SU-DHL-6 (cell line): ENCODE data around the gene DAAM2.

ENCODE experiments used
- H2AFZ ChIP-seq: fragments of 200-600 bp; sonication (generic); 2 replicates; pipeline ENCODE4 v1.6.1; 2014; ENCODE audit warnings: low read depth, mild to moderate bottlenecking, moderate library complexity, mixed read lengths, antibody characterized with exemption, low read length; ENCODE audit not compliant: severe bottlenecking
- H3F3A ChIP-seq: fragments of 200-600 bp; shearing (Covaris generic); 2 replicates; pipeline ENCODE4 v1.6.0; 2016; ENCODE audit warnings: antibody characterized with exemption, mild to moderate bottlenecking; ENCODE audit not compliant: insufficient read depth
- H3K27ac ChIP-seq: fragments of 200-600 bp; sonication (generic); 2 replicates; pipeline ENCODE4 v1.5.1; 2016; ENCODE audit warnings: low read depth, mild to moderate bottlenecking, low read length, moderate library complexity, mixed read lengths
- H3K27me3 ChIP-seq: fragments of 200-600 bp; sonication (generic), shearing (Covaris generic); 2 replicates; pipeline ENCODE4 v1.6.0; 2014; ENCODE audit warnings: mild to moderate bottlenecking, low read length
- H3K36me3 ChIP-seq: fragments of 200-600 bp; sonication (generic); 2 replicates; pipeline ENCODE4 v1.6.1; 2014; ENCODE audit warnings: mild to moderate bottlenecking, low read length, mixed read lengths
- H3K4me2 ChIP-seq: fragments of 300-600, 200-600 bp; shearing (Covaris generic), sonication (generic); 2 replicates; pipeline ENCODE4 v1.6.0; 2014; ENCODE audit warnings: low read length, low read depth, mild to moderate bottlenecking; ENCODE audit not compliant: poor library complexity, severe bottlenecking
- H3K4me3 ChIP-seq: fragments of 200-600 bp; sonication (generic); 2 replicates; pipeline ENCODE4 v1.5.1; 2014; ENCODE audit warnings: antibody characterized with exemption, low read length, mild to moderate bottlenecking, mixed read lengths; ENCODE audit not compliant: insufficient read depth, poor library complexity, severe bottlenecking
- H3K79me2 ChIP-seq: fragments of 200-600 bp; sonication (generic); 2 replicates; pipeline ENCODE4 v1.6.1; 2014; ENCODE audit warnings: mild to moderate bottlenecking, low read length, moderate library complexity; ENCODE audit not compliant: insufficient read depth
- H3K9ac ChIP-seq: fragments of 200-600 bp; sonication (generic); 2 replicates; pipeline ENCODE4 v1.7.0; 2014; ENCODE audit warnings: mild to moderate bottlenecking, low read length
- H3K9me2 ChIP-seq: fragments of 200-600 bp; sonication (generic); replicated peaks from 2 replicates; pipeline ENCODE4 v1.6.1; 2014; ENCODE audit warnings: low read length; ENCODE audit not compliant: insufficient read depth
- H3K9me3 ChIP-seq: fragments of 200-600 bp; sonication (generic); 2 replicates; pipeline ENCODE4 v1.6.1; 2014; ENCODE audit warnings: low read length, mixed read lengths; ENCODE audit not compliant: insufficient read depth
- H4K20me1 ChIP-seq: fragments of 200-600 bp; sonication (generic); 2 replicates; pipeline ENCODE4 v1.6.1; 2014; ENCODE audit warnings: low read depth, mild to moderate bottlenecking, antibody characterized with exemption, low read length, moderate library complexity, mixed read lengths
- EZH2phosphoT487 ChIP-seq: fragments of 200-600 bp; sonication (generic), shearing (Covaris generic); conservative IDR thresholded peaks from 2 replicates; pipeline ENCODE4 v1.6.1; 2018; ENCODE audit warnings: mild to moderate bottlenecking, antibody characterized with exemption, low read length, moderate library complexity, mixed read lengths
- TF ChIP-seq, protein P1 (sequence below): fragments of 200-600 bp; sonication (generic); IDR thresholded peaks from one replicate; pipeline ENCODE4 v1.5.1; 2017; ENCODE audit warnings: antibody characterized with exemption, mild to moderate bottlenecking, low read length, moderate library complexity; ENCODE audit not compliant: insufficient read depth, poor library complexity, severe bottlenecking

Gene DAAM2

DNA sequence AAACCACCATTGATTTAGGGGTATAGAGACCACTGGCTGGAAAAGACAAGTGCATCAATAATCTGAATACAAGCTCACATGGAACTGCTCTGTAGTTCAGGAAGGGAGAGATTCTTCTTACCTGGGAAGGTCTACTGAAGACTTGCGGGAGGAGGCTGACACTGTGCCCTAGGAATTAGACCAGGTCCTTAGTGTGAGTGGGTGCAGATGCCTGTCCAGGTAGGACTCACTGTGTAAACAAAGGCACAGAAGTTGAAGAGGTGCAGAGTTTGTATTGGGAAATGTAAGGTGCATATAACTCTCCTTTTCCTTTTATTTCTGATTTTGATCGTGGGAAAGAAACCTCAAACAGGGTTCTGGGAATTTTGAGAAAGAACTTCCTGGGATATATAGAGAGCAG is 66.8 kb downstream of the DAAM2 start:
- Histone ChIP-seq H3K27ac (no peak overlapping the region), H3K9me3 (no peaks in the 10 kb centered on the region), H3K9me2 (no peaks in the 10 kb centered on the region), H3F3A (no peaks in the 10 kb centered on the region), H3K9ac (no peak overlapping the region), H3K79me2 (no peaks in the 10 kb centered on the region), H2AFZ (no peak overlapping the region), H3K4me2 (no peak overlapping the region), H4K20me1 (no peaks in the 10 kb centered on the region), H3K4me3 (no peak overlapping the region), H3K27me3 (no peaks in the 10 kb centered on the region), H3K36me3 (no peaks in the 10 kb centered on the region)
- TF ChIP-seq, protein P1, sequence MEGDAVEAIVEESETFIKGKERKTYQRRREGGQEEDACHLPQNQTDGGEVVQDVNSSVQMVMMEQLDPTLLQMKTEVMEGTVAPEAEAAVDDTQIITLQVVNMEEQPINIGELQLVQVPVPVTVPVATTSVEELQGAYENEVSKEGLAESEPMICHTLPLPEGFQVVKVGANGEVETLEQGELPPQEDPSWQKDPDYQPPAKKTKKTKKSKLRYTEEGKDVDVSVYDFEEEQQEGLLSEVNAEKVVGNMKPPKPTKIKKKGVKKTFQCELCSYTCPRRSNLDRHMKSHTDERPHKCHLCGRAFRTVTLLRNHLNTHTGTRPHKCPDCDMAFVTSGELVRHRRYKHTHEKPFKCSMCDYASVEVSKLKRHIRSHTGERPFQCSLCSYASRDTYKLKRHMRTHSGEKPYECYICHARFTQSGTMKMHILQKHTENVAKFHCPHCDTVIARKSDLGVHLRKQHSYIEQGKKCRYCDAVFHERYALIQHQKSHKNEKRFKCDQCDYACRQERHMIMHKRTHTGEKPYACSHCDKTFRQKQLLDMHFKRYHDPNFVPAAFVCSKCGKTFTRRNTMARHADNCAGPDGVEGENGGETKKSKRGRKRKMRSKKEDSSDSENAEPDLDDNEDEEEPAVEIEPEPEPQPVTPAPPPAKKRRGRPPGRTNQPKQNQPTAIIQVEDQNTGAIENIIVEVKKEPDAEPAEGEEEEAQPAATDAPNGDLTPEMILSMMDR = no peak
- TF ChIP-seq EZH2phosphoT487 = no peak

- TF ChIP-seq, protein P1 = no peak
- TF ChIP-seq EZH2phosphoT487 = no peak
- Histone ChIP-seq H3K27me3 (no peaks in the 10 kb centered on the region), H3K36me3 (no peaks in the 10 kb centered on the region), H4K20me1 (no peaks in the 10 kb centered on the region), H3K9ac (no peak overlapping the region), H3K4me2 (no peak overlapping the region), H3K9me3 (no peaks in the 10 kb centered on the region), H3K9me2 (no peaks in the 10 kb centered on the region), H3F3A (no peaks in the 10 kb centered on the region), H3K27ac (no peak overlapping the region), H3K79me2 (no peaks in the 10 kb centered on the region), H2AFZ (no peak overlapping the region), H3K4me3 (no peak overlapping the region)
Observed at GRCh38 chr6:39861663-39862062, 69.5 kb downstream of the DAAM2 start.

GRCh38 chr6:39865011-39865888 is 73.1 kb downstream of the DAAM2 start:
- Histone ChIP-seq H3K9me3 (no peaks in the 10 kb centered on the region), H2AFZ (no peak overlapping the region)
- TF ChIP-seq, protein P1 = peak; percentile 97
- TF ChIP-seq EZH2phosphoT487 = no peak

More at GRCh38 chr6:39865011-39865888, 73.1 kb downstream of the DAAM2 start:
- Histone ChIP-seq H3K79me2 (no peaks in the 10 kb centered on the region), H4K20me1 (no peaks in the 10 kb centered on the region), H3K27me3 (no peaks in the 10 kb centered on the region), H3K4me3 (no peak overlapping the region), H3K9me2 (no peaks in the 10 kb centered on the region), H3K36me3 (no peaks in the 10 kb centered on the region), H3K9ac (no peak overlapping the region), H3K4me2 (no peak overlapping the region), H3K27ac (no peak overlapping the region), H3F3A (no peaks in the 10 kb centered on the region)
